Endodermal cell (in vitro differentiated cells): Measurements from ENCODE around the gene CLCN1. TPM values are rescaled to one million over a fixed set of nuclear protein-coding genes. Genes with fewer than 3 reads are reported as not detected.

Experiments
- DNase-seq: peaks from one replicate; pipeline ENCODE4 v3.0.0-alpha.2; 2017
- H3K27ac ChIP-seq: 2 replicates; pipeline ENCODE4 v1.5.1; 2013; ENCODE audit warnings: mild to moderate bottlenecking, low read depth, low read length, moderate library complexity
- H3K27me3 ChIP-seq: 2 replicates; pipeline ENCODE4 v1.6.1; 2013; ENCODE audit warnings: mild to moderate bottlenecking, low read length, moderate library complexity; ENCODE audit not compliant: insufficient read depth, control insufficient read depth, poor library complexity, severe bottlenecking
- H3K36me3 ChIP-seq: 2 replicates; pipeline ENCODE4 v1.7.0; 2013; ENCODE audit warnings: mild to moderate bottlenecking, low read length, moderate library complexity; ENCODE audit not compliant: control insufficient read depth, insufficient read depth
- H3K4me1 ChIP-seq: one replicate; pipeline ENCODE4 v1.7.0; 2013; ENCODE audit warnings: low read length; ENCODE audit not compliant: control insufficient read depth, insufficient read depth
- H3K4me3 ChIP-seq: 2 replicates; pipeline ENCODE4 v1.5.1; 2013; ENCODE audit warnings: mild to moderate bottlenecking, low read length, moderate library complexity
- H3K9ac ChIP-seq: 2 replicates; pipeline ENCODE4 v1.6.1; 2013; ENCODE audit warnings: mild to moderate bottlenecking, low read length, moderate library complexity; ENCODE audit not compliant: poor library complexity, severe bottlenecking; ENCODE audit errors: extremely low read depth
- H3K9me3 ChIP-seq: 2 replicates; pipeline ENCODE4 v1.6.1; 2013; ENCODE audit warnings: mild to moderate bottlenecking, low read length, moderate library complexity; ENCODE audit not compliant: control insufficient read depth
- H3K27ac Mint-ChIP-seq: 2 replicates; pipeline ENCODE4 v1.8.0; 2020; ENCODE audit warnings: mixed read lengths
- H3K27me3 Mint-ChIP-seq: 2 replicates; pipeline ENCODE4 v1.8.0; 2021; ENCODE audit warnings: mild to moderate bottlenecking, mixed read lengths; ENCODE audit not compliant: insufficient read depth
- H3K36me3 Mint-ChIP-seq: 2 replicates; pipeline ENCODE4 v1.8.0; 2020; ENCODE audit warnings: low read depth, mixed read lengths
- H3K4me1 Mint-ChIP-seq: 2 replicates; pipeline ENCODE4 v1.8.0; 2020; ENCODE audit warnings: mixed read lengths
- H3K4me3 Mint-ChIP-seq: 2 replicates; pipeline ENCODE4 v1.8.0; 2020; ENCODE audit warnings: mild to moderate bottlenecking, moderate library complexity, mixed read lengths
- H3K9me3 Mint-ChIP-seq: 2 replicates; pipeline ENCODE4 v1.8.0; 2020; ENCODE audit warnings: mild to moderate bottlenecking, mixed read lengths
- WGBS, 2 experiments: methylation state at CpG; one replicate each; pipeline versions ENCODE4 v1.1.5 to v1.1.7; 2013; ENCODE audit warnings: missing lambda C conversion rate in 2 of 2, mixed read lengths in 1 of 2; ENCODE audit not compliant: insufficient coverage in 1 of 2, insufficient read length in 1 of 2; 5-methylcytosine and 5-hydroxymethylcytosine counted together
- total RNA-seq, 2 donors: library from RNA; stranded (reverse); fragmentation: NEBNext Ultra II Directional in 1 of 2; extraction: Animal tissue kit (Norgen Biotek cat#: 25700) in 1 of 2; gene quantifications; 2 replicates in 1 of 2; 3 replicates in 1 of 2; pipeline ENCODE4 v1.2.1, GENCODE V29; 2021
- TF ChIP-seq, protein P1 (sequence below): fragments of 200-600 bp; sonication (generic); conservative IDR thresholded peaks from 2 replicates; pipeline ENCODE4 v1.5.0; 2021; ENCODE audit warnings: antibody characterized with exemption, mild to moderate bottlenecking

Gene CLCN1
- total RNA-seq, 2 donors from 2014 or later: 0.53 TPM; not detected in 1

DNA sequence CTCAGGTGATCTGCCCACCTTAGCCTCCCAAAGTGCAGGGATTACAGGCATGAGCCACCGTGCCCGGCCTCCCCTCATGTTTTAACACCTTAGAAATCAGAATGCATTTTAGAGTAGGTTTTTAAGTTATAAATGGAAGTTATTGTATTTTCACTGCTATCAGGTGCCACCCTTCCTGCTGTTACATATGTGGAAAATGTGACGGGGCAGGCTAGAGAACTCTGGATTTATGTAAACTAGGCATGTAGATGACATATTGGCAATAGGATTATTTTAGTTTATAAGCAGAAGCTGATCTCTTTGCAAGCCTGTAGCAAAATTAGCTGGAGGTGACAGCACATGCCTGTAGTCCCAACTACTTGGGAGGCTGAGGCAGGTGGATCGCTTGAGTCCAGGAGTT lies 25.6 kb upstream of the CLCN1 start:
- Histone ChIP-seq H3K36me3 (peaks cover 50% of the 10 kb centered on the region), H3K9me3 (peaks cover 6% of the 10 kb centered on the region), H3K27me3 (peaks cover 11% of the 10 kb centered on the region), H3K4me3 (peak overlapping the region; percentile 100), H3K4me1 (peaks cover 4% of the 10 kb centered on the region), H3K9ac (no peak overlapping the region), H3K27ac (no peak overlapping the region)
- peak overlapping the region; percentile 88 for H3K4me3 Mint-ChIP-seq
- H3K9me3 Mint-ChIP-seq: peaks cover 14% of the 10 kb centered on the region
- DNase-seq: no peak
- H3K4me1 Mint-ChIP-seq: peaks cover 9% of the 10 kb centered on the region
- peaks cover 50% of the 10 kb centered on the region for H3K36me3 Mint-ChIP-seq
- H3K27me3 Mint-ChIP-seq: peaks cover 26% of the 10 kb centered on the region
- 98% methylated on average over 4 of the region's 4 CpGs; no CpG with 5 or more reads in 1 of the 2 experiments for WGBS, 2 experiments
- no peak overlapping the region for H3K27ac Mint-ChIP-seq
- TF ChIP-seq, protein P1, sequence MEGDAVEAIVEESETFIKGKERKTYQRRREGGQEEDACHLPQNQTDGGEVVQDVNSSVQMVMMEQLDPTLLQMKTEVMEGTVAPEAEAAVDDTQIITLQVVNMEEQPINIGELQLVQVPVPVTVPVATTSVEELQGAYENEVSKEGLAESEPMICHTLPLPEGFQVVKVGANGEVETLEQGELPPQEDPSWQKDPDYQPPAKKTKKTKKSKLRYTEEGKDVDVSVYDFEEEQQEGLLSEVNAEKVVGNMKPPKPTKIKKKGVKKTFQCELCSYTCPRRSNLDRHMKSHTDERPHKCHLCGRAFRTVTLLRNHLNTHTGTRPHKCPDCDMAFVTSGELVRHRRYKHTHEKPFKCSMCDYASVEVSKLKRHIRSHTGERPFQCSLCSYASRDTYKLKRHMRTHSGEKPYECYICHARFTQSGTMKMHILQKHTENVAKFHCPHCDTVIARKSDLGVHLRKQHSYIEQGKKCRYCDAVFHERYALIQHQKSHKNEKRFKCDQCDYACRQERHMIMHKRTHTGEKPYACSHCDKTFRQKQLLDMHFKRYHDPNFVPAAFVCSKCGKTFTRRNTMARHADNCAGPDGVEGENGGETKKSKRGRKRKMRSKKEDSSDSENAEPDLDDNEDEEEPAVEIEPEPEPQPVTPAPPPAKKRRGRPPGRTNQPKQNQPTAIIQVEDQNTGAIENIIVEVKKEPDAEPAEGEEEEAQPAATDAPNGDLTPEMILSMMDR: no peak

DNA sequence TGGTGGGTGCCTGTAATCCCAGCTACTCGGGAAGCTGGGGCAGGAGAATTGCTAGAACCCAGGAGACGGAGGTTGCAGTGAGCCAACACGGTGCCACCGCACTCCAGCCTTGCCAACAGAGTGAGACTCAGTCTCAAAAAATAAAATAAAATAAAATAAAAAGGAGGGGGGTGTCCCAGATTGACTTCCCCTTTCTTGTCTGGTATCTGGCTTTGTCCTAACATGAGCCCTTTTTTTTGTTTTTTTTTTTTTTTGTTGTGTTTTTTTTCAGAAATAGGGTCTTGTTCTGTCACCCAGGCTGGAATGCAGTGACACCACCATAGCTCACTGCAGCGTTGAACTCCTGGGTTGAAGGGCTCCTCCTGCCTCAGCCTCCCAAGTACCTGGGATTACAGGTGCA lies 23.0 kb upstream of the CLCN1 start:
- no peak overlapping the region for H3K27ac ChIP-seq
- Mint-ChIP-seq H3K9me3 (peaks cover under 1% of the 10 kb centered on the region), H3K4me3 (no peak overlapping the region), H3K27ac (no peak overlapping the region), H3K27me3 (peaks cover under 1% of the 10 kb centered on the region), H3K36me3 (peaks cover 67% of the 10 kb centered on the region), H3K4me1 (peaks cover 8% of the 10 kb centered on the region)
- no peak for DNase-seq
- H3K9ac ChIP-seq: no peak overlapping the region
- H3K9me3 ChIP-seq: no peaks in the 10 kb centered on the region
- 98 to 100% methylated on average over 1 to 5 of the region's 5 CpGs for WGBS, 2 experiments
- TF ChIP-seq, protein P1: no peak
- H3K36me3 ChIP-seq: peaks cover 74% of the 10 kb centered on the region
- H3K4me1 ChIP-seq: peaks cover 4% of the 10 kb centered on the region
- H3K4me3 ChIP-seq: no peak overlapping the region
- no peaks in the 10 kb centered on the region for H3K27me3 ChIP-seq

DNA sequence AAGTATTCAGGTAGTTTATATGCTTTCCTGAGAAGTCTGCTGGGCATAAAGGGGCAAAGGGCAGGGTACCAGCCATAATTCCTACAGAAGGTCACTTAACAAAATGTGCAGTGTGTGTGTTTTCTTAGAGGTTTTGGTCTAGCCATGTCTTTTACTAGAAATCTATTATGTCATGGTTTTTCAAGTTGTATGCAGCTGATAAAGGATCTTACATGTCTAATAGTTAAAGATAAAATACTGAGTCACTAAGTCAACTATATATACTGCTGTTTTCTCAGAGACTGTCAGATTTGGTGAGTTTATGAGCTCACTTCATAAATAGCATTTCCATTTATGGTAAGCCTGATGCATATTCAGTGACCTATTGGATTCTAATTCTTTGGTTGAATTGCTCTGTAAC lies 20.0 kb upstream of the CLCN1 start:
- Histone ChIP-seq H3K9me3 (no peaks in the 10 kb centered on the region), H3K36me3 (peaks cover 97% of the 10 kb centered on the region), H3K27me3 (no peaks in the 10 kb centered on the region), H3K4me1 (no peaks in the 10 kb centered on the region), H3K27ac (no peak overlapping the region), H3K9ac (no peak overlapping the region), H3K4me3 (no peak overlapping the region)
- no peak overlapping the region for H3K4me3 Mint-ChIP-seq
- H3K9me3 Mint-ChIP-seq: no peaks in the 10 kb centered on the region
- TF ChIP-seq, protein P1: no peak
- H3K27ac Mint-ChIP-seq: no peak overlapping the region
- H3K36me3 Mint-ChIP-seq: peaks cover 88% of the 10 kb centered on the region
- DNase-seq: no peak
- H3K27me3 Mint-ChIP-seq: no peaks in the 10 kb centered on the region
- no peaks in the 10 kb centered on the region for H3K4me1 Mint-ChIP-seq
